ENCODE data around the gene SSC5D. TPM values are rescaled to one million over a fixed set of nuclear protein-coding genes. Genes with fewer than 3 reads are reported as not detected.

The SSC5D gene
- total RNA-seq, 1 experiment from 2014 or later: 1.4 TPM

- peak; percentile 87 for DNase-seq
- Histone ChIP-seq H3K9me3 (no peaks in the 10 kb centered on the region), H3K36me3 (no peaks in the 10 kb centered on the region; the same call in 1 of the 2 replicates), H3K4me3 (peak overlapping the region; percentile 52), H3K27me3 (no peaks in the 10 kb centered on the region)
Observed at GRCh38 chr19:55503502-55504251, 15.4 kb downstream of the SSC5D start.

GRCh38 chr19:55504252-55504603 is 16.0 kb downstream of the SSC5D start:
- DNase-seq: no peak
- H3K9me3 ChIP-seq: no peaks in the 10 kb centered on the region
- H3K36me3 ChIP-seq: no peaks in the 10 kb centered on the region; the same call in 1 of the 2 replicates
- H3K27me3 ChIP-seq: no peaks in the 10 kb centered on the region
- peak overlapping the region; percentile 52 for H3K4me3 ChIP-seq

GRCh38 chr19:55504981-55505380 is 16.7 kb downstream of the SSC5D start:
- no peaks in the 10 kb centered on the region for H3K9me3 ChIP-seq
- no peak for DNase-seq
- H3K36me3 ChIP-seq: no peaks in the 10 kb centered on the region; the same call in 1 of the 2 replicates

GRCh38 chr19:55508120-55508519 is 19.9 kb downstream of the SSC5D start:
- Histone ChIP-seq H3K4me3 (no peak overlapping the region), H3K27me3 (no peaks in the 10 kb centered on the region), H3K9me3 (no peaks in the 10 kb centered on the region), H3K36me3 (no peaks in the 10 kb centered on the region; the same call in 1 of the 2 replicates)
- no peak for DNase-seq

More at GRCh38 chr19:55504981-55505380, 16.7 kb downstream of the SSC5D start:
- Histone ChIP-seq H3K4me3 (no peak overlapping the region), H3K27me3 (no peaks in the 10 kb centered on the region)

- DNase-seq: peak; percentile 87
- Histone ChIP-seq H3K36me3 (no peaks in the 10 kb centered on the region), H3K4me3 (peak overlapping the region; percentile 15; the same call in 1 of the 2 replicates), H3K27me3 (no peaks in the 10 kb centered on the region), H3K9me3 (no peaks in the 10 kb centered on the region)
Observed at GRCh38 chr19:55516878-55517620, 28.8 kb downstream of the SSC5D start.

GRCh38 chr19:55519451-55520311 is 31.4 kb downstream of the SSC5D start:
- Histone ChIP-seq H3K27me3 (no peaks in the 10 kb centered on the region), H3K36me3 (no peaks in the 10 kb centered on the region), H3K9me3 (no peaks in the 10 kb centered on the region), H3K4me3 (no peak overlapping the region)
- DNase-seq: peak; percentile 70

GRCh38 chr19:55520691-55521292 is 32.6 kb downstream of the SSC5D start:
- no peak for DNase-seq

GRCh38 chr19:55525289-55526101 is 37.3 kb downstream of the SSC5D start:
- no peak overlapping the region for H3K4me3 ChIP-seq
- no peaks in the 10 kb centered on the region for H3K36me3 ChIP-seq
- no peak for DNase-seq
- H3K27me3 ChIP-seq: no peaks in the 10 kb centered on the region
- no peaks in the 10 kb centered on the region; the same call in 1 of the 2 replicates for H3K9me3 ChIP-seq

More at GRCh38 chr19:55520691-55521292, 32.6 kb downstream of the SSC5D start:
- no peak overlapping the region for H3K4me3 ChIP-seq
- H3K27me3 ChIP-seq: no peaks in the 10 kb centered on the region
- H3K9me3 ChIP-seq: no peaks in the 10 kb centered on the region
- H3K36me3 ChIP-seq: no peaks in the 10 kb centered on the region

GRCh38 chr19:55526216-55527196 is 38.3 kb downstream of the SSC5D start:
- Histone ChIP-seq H3K4me3 (no peak overlapping the region), H3K27me3 (no peaks in the 10 kb centered on the region), H3K9me3 (no peaks in the 10 kb centered on the region; the same call in 1 of the 2 replicates), H3K36me3 (no peaks in the 10 kb centered on the region)
- peak; percentile 98 for DNase-seq

- H3K27me3 ChIP-seq: no peaks in the 10 kb centered on the region
- no peaks in the 10 kb centered on the region; the same call in 1 of the 2 replicates for H3K9me3 ChIP-seq
- no peak overlapping the region for H3K4me3 ChIP-seq
- no peak for DNase-seq
- no peaks in the 10 kb centered on the region for H3K36me3 ChIP-seq
Observed at GRCh38 chr19:55527197-55528029, 39.2 kb downstream of the SSC5D start.

- Histone ChIP-seq H3K9me3 (no peaks in the 10 kb centered on the region; the same call in 1 of the 2 replicates), H3K27me3 (no peaks in the 10 kb centered on the region), H3K36me3 (no peaks in the 10 kb centered on the region), H3K4me3 (no peak overlapping the region)
- DNase-seq: no peak
Observed at GRCh38 chr19:55528030-55528803, 40.0 kb downstream of the SSC5D start.

GRCh38 chr19:55529636-55530234 is 41.5 kb downstream of the SSC5D start:
- no peak for DNase-seq
- no peaks in the 10 kb centered on the region for H3K36me3 ChIP-seq
- no peaks in the 10 kb centered on the region; the same call in 1 of the 2 replicates for H3K9me3 ChIP-seq
- H3K4me3 ChIP-seq: no peak overlapping the region
- no peaks in the 10 kb centered on the region for H3K27me3 ChIP-seq

GRCh38 chr19:55530996-55531395 is 42.8 kb downstream of the SSC5D start:
- no peak for DNase-seq
- H3K9me3 ChIP-seq: no peaks in the 10 kb centered on the region; the same call in 1 of the 2 replicates
- no peaks in the 10 kb centered on the region for H3K27me3 ChIP-seq

More at GRCh38 chr19:55530996-55531395, 42.8 kb downstream of the SSC5D start:
- Histone ChIP-seq H3K4me3 (no peak overlapping the region), H3K36me3 (no peaks in the 10 kb centered on the region)
